ENCODE measurements around the gene TSC2. TPM values are rescaled to one million over a fixed set of nuclear protein-coding genes. Genes with fewer than 3 reads are reported as not detected.

The TSC2 gene
- total and polyA plus RNA-seq, 2 experiments from 2014 or later = 41.8 to 78.7 TPM

GRCh38 chr16:2030036-2030435, 17.7 kb upstream of the TSC2 start:
- Histone ChIP-seq H3K27ac (no peak overlapping the region), H3K27me3 (no peaks in the 10 kb centered on the region), H3K9me3 (ENCODE audit: low read depth) (no peaks in the 10 kb centered on the region), H3K9me2 (replicated peaks; ENCODE audit: insufficient read depth) (no peaks in the 10 kb centered on the region), H3K4me3 (no peak overlapping the region), H3K4me2 (no peak overlapping the region), H3K79me2 (peaks cover 26% of the 10 kb centered on the region), H2AFZ (no peak overlapping the region), H3K4me1 (ENCODE audit: insufficient read depth) (peaks cover 40% of the 10 kb centered on the region), H4K20me1 (ENCODE audit: insufficient read depth, poor library complexity, severe bottlenecking) (peaks cover 8% of the 10 kb centered on the region), H3K36me3 (replicated peaks; ENCODE audit: insufficient read depth, low read depth) (no peaks in the 10 kb centered on the region)
- WGBS (ENCODE audit: low lambda C conversion rate, missing lambda C conversion rate) = 90% methylated on average over 11 of the region's 11 CpGs
- TF ChIP-seq EZH2 (IDR thresholded peaks at IDR 0.05; ENCODE audit: borderline replicate concordance) (no peak), EZH2phosphoT487 (IDR thresholded peaks at IDR 0.05; ENCODE audit: low read depth, severe bottlenecking, unreplicated experiment) (no peak)
- TF ChIP-seq, protein P1, sequence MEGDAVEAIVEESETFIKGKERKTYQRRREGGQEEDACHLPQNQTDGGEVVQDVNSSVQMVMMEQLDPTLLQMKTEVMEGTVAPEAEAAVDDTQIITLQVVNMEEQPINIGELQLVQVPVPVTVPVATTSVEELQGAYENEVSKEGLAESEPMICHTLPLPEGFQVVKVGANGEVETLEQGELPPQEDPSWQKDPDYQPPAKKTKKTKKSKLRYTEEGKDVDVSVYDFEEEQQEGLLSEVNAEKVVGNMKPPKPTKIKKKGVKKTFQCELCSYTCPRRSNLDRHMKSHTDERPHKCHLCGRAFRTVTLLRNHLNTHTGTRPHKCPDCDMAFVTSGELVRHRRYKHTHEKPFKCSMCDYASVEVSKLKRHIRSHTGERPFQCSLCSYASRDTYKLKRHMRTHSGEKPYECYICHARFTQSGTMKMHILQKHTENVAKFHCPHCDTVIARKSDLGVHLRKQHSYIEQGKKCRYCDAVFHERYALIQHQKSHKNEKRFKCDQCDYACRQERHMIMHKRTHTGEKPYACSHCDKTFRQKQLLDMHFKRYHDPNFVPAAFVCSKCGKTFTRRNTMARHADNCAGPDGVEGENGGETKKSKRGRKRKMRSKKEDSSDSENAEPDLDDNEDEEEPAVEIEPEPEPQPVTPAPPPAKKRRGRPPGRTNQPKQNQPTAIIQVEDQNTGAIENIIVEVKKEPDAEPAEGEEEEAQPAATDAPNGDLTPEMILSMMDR (IDR thresholded peaks at IDR 0.05; ENCODE audit: poor library complexity) = no peak
- DNase-seq (ENCODE audit: low spot score) = no peak

- Histone ChIP-seq H3K4me1 (ENCODE audit: insufficient read depth) (peaks cover 51% of the 10 kb centered on the region), H3K79me2 (peaks cover 26% of the 10 kb centered on the region), H3K9me2 (replicated peaks; ENCODE audit: insufficient read depth) (no peaks in the 10 kb centered on the region), H4K20me1 (ENCODE audit: insufficient read depth, poor library complexity, severe bottlenecking) (peaks cover 8% of the 10 kb centered on the region), H2AFZ (no peak overlapping the region), H3K36me3 (replicated peaks; ENCODE audit: insufficient read depth, low read depth) (no peaks in the 10 kb centered on the region), H3K4me2 (no peak overlapping the region), H3K4me3 (no peak overlapping the region), H3K27ac (no peak overlapping the region), H3K27me3 (no peaks in the 10 kb centered on the region), H3K9me3 (ENCODE audit: low read depth) (no peaks in the 10 kb centered on the region)
- WGBS (ENCODE audit: low lambda C conversion rate, missing lambda C conversion rate) = 89% methylated on average over 11 of the region's 11 CpGs
- TF ChIP-seq EZH2 (IDR thresholded peaks at IDR 0.05; ENCODE audit: borderline replicate concordance) (no peak), EZH2phosphoT487 (IDR thresholded peaks at IDR 0.05; ENCODE audit: low read depth, severe bottlenecking, unreplicated experiment) (no peak)
- TF ChIP-seq, protein P1 (IDR thresholded peaks at IDR 0.05; ENCODE audit: poor library complexity) = no peak
- DNase-seq (ENCODE audit: low spot score) = no peak
These were observed 16.7 kb upstream of the TSC2 start for GRCh38 chr16:2031081-2031577.

- no peak for DNase-seq (ENCODE audit: low spot score)
- H3K4me1 ChIP-seq (ENCODE audit: insufficient read depth) = peaks cover 55% of the 10 kb centered on the region
- no peaks in the 10 kb centered on the region for H3K36me3 ChIP-seq (replicated peaks; ENCODE audit: insufficient read depth, low read depth)
- no peak overlapping the region for H3K4me2 ChIP-seq
- no peaks in the 10 kb centered on the region for H3K9me3 ChIP-seq (ENCODE audit: low read depth)
- peaks cover 5% of the 10 kb centered on the region for H4K20me1 ChIP-seq (ENCODE audit: insufficient read depth, poor library complexity, severe bottlenecking)
- H3K4me3 ChIP-seq = no peak overlapping the region
- TF ChIP-seq EZH2 (IDR thresholded peaks at IDR 0.05; ENCODE audit: borderline replicate concordance) (no peak), EZH2phosphoT487 (IDR thresholded peaks at IDR 0.05; ENCODE audit: low read depth, severe bottlenecking, unreplicated experiment) (no peak)
- TF ChIP-seq, protein P1 (IDR thresholded peaks at IDR 0.05; ENCODE audit: poor library complexity) = no peak
- peaks cover 25% of the 10 kb centered on the region for H3K79me2 ChIP-seq
- H3K27me3 ChIP-seq = no peaks in the 10 kb centered on the region
- H3K27ac ChIP-seq = peak overlapping the region; percentile 90
- no peak overlapping the region for H2AFZ ChIP-seq
- 91% methylated on average over 15 of the region's 15 CpGs for WGBS (ENCODE audit: low lambda C conversion rate, missing lambda C conversion rate)
- no peaks in the 10 kb centered on the region for H3K9me2 ChIP-seq (replicated peaks; ENCODE audit: insufficient read depth)
These were observed 15.3 kb upstream of the TSC2 start for GRCh38 chr16:2032285-2033056.

Measured in hepatocyte (in vitro differentiated cells).